ENCODE data around the gene PDCL3. TPM values are rescaled to one million over a fixed set of nuclear protein-coding genes. Genes with fewer than 3 reads are reported as not detected.

PDCL3 gene
- total and polyA plus RNA-seq, 2 donors (not counting 1 experiment from before 2014, with no cell fraction given), result 5.6 to 24.1 TPM

DNA sequence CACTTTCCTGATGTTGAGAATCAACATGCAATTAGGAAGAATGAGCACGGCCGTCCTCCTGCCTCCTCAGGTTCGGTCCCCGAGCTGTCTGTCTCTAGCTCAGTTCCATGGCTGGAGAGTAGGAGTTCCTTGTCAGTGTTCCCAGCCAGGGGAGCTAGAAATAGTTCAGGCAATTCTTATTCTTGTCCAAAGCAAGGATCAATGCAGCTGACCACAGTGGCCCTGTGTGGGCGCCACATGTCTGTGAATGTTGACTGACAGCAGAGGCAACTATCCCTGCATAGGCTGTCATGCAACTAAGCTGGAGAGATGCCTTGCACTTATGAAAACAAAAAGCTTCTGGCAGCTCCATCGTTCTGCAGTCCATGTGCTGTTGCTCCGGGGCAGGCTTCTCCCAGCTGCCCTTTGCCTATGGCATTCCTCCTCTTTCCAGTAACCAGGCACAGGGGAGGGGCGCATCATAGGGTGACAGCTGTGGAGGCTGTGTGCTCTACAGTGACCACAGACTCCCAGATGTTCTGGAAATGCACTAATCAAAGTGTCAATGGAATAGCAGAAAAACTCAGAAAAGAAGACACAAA lies 58.7 kb downstream of the PDCL3 start:
- no peak overlapping the region for H3K27ac Mint-ChIP-seq
- no peak overlapping the region for H3K4me3 Mint-ChIP-seq
- TF ChIP-seq, protein P1, sequence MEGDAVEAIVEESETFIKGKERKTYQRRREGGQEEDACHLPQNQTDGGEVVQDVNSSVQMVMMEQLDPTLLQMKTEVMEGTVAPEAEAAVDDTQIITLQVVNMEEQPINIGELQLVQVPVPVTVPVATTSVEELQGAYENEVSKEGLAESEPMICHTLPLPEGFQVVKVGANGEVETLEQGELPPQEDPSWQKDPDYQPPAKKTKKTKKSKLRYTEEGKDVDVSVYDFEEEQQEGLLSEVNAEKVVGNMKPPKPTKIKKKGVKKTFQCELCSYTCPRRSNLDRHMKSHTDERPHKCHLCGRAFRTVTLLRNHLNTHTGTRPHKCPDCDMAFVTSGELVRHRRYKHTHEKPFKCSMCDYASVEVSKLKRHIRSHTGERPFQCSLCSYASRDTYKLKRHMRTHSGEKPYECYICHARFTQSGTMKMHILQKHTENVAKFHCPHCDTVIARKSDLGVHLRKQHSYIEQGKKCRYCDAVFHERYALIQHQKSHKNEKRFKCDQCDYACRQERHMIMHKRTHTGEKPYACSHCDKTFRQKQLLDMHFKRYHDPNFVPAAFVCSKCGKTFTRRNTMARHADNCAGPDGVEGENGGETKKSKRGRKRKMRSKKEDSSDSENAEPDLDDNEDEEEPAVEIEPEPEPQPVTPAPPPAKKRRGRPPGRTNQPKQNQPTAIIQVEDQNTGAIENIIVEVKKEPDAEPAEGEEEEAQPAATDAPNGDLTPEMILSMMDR (IDR thresholded peaks at IDR 0.05), result no peak
- no peak for TF ChIP-seq EZH2 (IDR thresholded peaks at IDR 0.05; ENCODE audit: borderline replicate concordance, insufficient read depth, low read depth, low read length, poor library complexity, severe bottlenecking)
- no peaks in the 10 kb centered on the region for H3K9me3 Mint-ChIP-seq (ENCODE audit: insufficient read depth)
- no peak overlapping the region for H2AFZ ChIP-seq (ENCODE audit: insufficient read depth, low read depth, low read length, poor library complexity, severe bottlenecking)
- H3K79me2 ChIP-seq (ENCODE audit: control insufficient read depth, insufficient read depth, low read length), result no peaks in the 10 kb centered on the region
- no peaks in the 10 kb centered on the region for H3K36me3 ChIP-seq (replicated peaks in 1 of 2; ENCODE audit: control extremely low read depth in 1 of 2, control insufficient read depth in 1 of 2, extremely low read depth in 1 of 2, insufficient read depth in 2 of 2, low read length in 1 of 2)
- no peak overlapping the region for H3K4me2 ChIP-seq (replicated peaks; ENCODE audit: low read depth, low read length, poor library complexity, severe bottlenecking)
- no peak overlapping the region for H3K27ac ChIP-seq (ENCODE audit: low read length in 2 of 2)
- ATAC-seq (ENCODE audit: low read depth) (no peak), DNase-seq (no peak)
- no peak overlapping the region for H3K9ac ChIP-seq (ENCODE audit: low read length)
- H3K27me3 ChIP-seq (replicated peaks in 1 of 4; ENCODE audit: control extremely low read depth in 1 of 4, control insufficient read depth in 3 of 4, insufficient read depth in 4 of 4, low read length in 3 of 4), result peaks cover 0 to 5% (median 0%) of the 10 kb centered on the region in 4 experiments
- H3K4me1 Mint-ChIP-seq, result no peaks in the 10 kb centered on the region
- no peaks in the 10 kb centered on the region for H3K4me1 ChIP-seq (ENCODE audit: control insufficient read depth in 2 of 2, insufficient read depth in 2 of 2, low read length in 2 of 2)
- peaks cover 26% of the 10 kb centered on the region for H3K27me3 Mint-ChIP-seq
- peaks cover 0 to 13% (median 0%) of the 10 kb centered on the region in 3 donors for H3K9me3 ChIP-seq (ENCODE audit: control extremely low read depth in 1 of 3, control insufficient read depth in 2 of 3, insufficient read depth in 1 of 3, low read length in 2 of 3)
- ChIA-PET POLR2A (no interaction called here), CTCF (interaction anchor here (1.5 kb wide), 1 partner anchor 11 kb away, joined by 4 read pairs; no protein-coding TSS in a partner anchor)
- H4K20me1 ChIP-seq (ENCODE audit: control insufficient read depth, insufficient read depth, low read length, poor library complexity, severe bottlenecking), result no peaks in the 10 kb centered on the region
- no peak overlapping the region for H3K4me3 ChIP-seq (ENCODE audit: control extremely low read depth in 1 of 5, extremely low read depth in 1 of 5, insufficient read depth in 1 of 5, low read depth in 2 of 5, low read length in 4 of 5)
- intact Hi-C loops (cut with micrococcal nuclease), result no loop called here
- 94% methylated on average over 7 of the region's 8 CpGs for WGBS (ENCODE audit: insufficient coverage)

DNA sequence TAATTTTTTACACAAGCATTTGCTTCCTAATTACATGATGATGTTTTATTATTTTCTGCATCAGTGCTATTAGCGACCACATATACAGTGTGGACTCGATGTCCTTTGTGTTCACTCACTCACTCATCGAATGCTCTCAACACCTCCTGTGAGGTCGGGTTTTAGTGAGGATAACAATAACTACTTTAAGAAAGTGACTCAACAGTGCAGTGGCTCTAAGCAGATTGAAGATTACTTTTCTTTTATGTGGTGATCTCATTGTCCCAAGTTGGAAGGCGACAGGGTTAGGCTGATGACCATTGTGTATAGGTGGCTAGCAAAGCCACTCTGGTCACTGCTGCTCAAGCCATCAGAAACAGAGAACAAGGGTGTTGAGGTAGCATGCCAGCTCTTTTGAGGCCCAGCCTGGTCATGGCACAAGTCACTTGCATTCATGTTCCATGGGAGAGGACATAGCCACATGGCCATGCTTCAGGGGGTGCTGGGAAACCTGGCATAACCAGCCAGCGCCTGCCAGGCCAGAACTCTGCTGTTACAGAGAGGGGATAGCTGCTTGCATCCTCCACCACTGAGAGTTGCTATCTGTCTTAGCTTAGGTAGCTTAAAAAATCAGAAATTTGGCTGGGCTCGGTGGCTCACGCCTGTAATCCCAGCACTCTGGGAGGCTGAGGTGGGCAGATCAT lies 60.4 kb downstream of the PDCL3 start:
- Histone ChIP-seq H3K4me2 (replicated peaks; ENCODE audit: low read depth, low read length, poor library complexity, severe bottlenecking) (no peak overlapping the region), H4K20me1 (ENCODE audit: control insufficient read depth, insufficient read depth, low read length, poor library complexity, severe bottlenecking) (no peaks in the 10 kb centered on the region), H3K4me3 (ENCODE audit: control extremely low read depth in 1 of 5, extremely low read depth in 1 of 5, insufficient read depth in 1 of 5, low read depth in 2 of 5, low read length in 4 of 5) (no peak overlapping the region), H3K27ac (ENCODE audit: low read length in 2 of 2) (no peak overlapping the region), H3K79me2 (ENCODE audit: control insufficient read depth, insufficient read depth, low read length) (no peaks in the 10 kb centered on the region), H3K36me3 (replicated peaks in 1 of 2; ENCODE audit: control extremely low read depth in 1 of 2, control insufficient read depth in 1 of 2, extremely low read depth in 1 of 2, insufficient read depth in 2 of 2, low read length in 1 of 2) (no peaks in the 10 kb centered on the region), H3K27me3 (replicated peaks in 1 of 4; ENCODE audit: control extremely low read depth in 1 of 4, control insufficient read depth in 3 of 4, insufficient read depth in 4 of 4, low read length in 3 of 4) (peaks cover 0 to 5% (median 2%) of the 10 kb centered on the region in 4 experiments), H3K9ac (ENCODE audit: low read length) (no peak overlapping the region), H2AFZ (ENCODE audit: insufficient read depth, low read depth, low read length, poor library complexity, severe bottlenecking) (no peak overlapping the region), H3K4me1 (ENCODE audit: control insufficient read depth in 2 of 2, insufficient read depth in 2 of 2, low read length in 2 of 2) (no peaks in the 10 kb centered on the region), H3K9me3 (ENCODE audit: control extremely low read depth in 1 of 3, control insufficient read depth in 2 of 3, insufficient read depth in 1 of 3, low read length in 2 of 3) (peaks cover 0 to 13% (median 0%) of the 10 kb centered on the region in 3 donors)
- 70% methylated on average over 2 of the region's 8 CpGs for WGBS (ENCODE audit: insufficient coverage)
- no peaks in the 10 kb centered on the region for H3K9me3 Mint-ChIP-seq (ENCODE audit: insufficient read depth)
- ChIA-PET CTCF (no interaction called here), POLR2A (interaction anchor here (0.6 kb wide), 1 partner anchor 313 kb away, joined by 7 read pairs; no protein-coding TSS in a partner anchor)
- DNase-seq (no peak), ATAC-seq (ENCODE audit: low read depth) (no peak)
- no peak overlapping the region for H3K27ac Mint-ChIP-seq
- H3K4me1 Mint-ChIP-seq, result no peaks in the 10 kb centered on the region
- H3K4me3 Mint-ChIP-seq, result no peak overlapping the region
- no peak for TF ChIP-seq EZH2 (IDR thresholded peaks at IDR 0.05; ENCODE audit: borderline replicate concordance, insufficient read depth, low read depth, low read length, poor library complexity, severe bottlenecking)
- TF ChIP-seq, protein P1 (IDR thresholded peaks at IDR 0.05), result no peak
- intact Hi-C loops (cut with micrococcal nuclease), result no loop called here
- H3K27me3 Mint-ChIP-seq, result peaks cover 40% of the 10 kb centered on the region

All from B cell (primary cell).